NCI-H526 (cell line): ENCODE measurements around the gene MYF6.

ENCODE experiments used
- DNase-seq, 2 experiments: peaks; one replicate each; lab custom pipeline; 2025; lab: John Stamatoyannopoulos, UW

MYF6 gene

DNA sequence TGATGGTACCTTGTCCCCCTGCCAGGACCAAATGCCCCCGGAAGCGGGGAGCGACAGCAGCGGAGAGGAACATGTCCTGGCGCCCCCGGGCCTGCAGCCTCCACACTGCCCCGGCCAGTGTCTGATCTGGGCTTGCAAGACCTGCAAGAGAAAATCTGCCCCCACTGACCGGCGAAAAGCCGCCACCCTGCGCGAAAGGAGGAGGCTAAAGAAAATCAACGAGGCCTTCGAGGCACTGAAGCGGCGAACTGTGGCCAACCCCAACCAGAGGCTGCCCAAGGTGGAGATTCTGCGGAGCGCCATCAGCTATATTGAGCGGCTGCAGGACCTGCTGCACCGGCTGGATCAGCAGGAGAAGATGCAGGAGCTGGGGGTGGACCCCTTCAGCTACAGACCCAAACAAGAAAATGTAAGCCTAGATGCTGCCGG is 410 bp downstream of the MYF6 start:
- DNase-seq = no peak

DNA sequence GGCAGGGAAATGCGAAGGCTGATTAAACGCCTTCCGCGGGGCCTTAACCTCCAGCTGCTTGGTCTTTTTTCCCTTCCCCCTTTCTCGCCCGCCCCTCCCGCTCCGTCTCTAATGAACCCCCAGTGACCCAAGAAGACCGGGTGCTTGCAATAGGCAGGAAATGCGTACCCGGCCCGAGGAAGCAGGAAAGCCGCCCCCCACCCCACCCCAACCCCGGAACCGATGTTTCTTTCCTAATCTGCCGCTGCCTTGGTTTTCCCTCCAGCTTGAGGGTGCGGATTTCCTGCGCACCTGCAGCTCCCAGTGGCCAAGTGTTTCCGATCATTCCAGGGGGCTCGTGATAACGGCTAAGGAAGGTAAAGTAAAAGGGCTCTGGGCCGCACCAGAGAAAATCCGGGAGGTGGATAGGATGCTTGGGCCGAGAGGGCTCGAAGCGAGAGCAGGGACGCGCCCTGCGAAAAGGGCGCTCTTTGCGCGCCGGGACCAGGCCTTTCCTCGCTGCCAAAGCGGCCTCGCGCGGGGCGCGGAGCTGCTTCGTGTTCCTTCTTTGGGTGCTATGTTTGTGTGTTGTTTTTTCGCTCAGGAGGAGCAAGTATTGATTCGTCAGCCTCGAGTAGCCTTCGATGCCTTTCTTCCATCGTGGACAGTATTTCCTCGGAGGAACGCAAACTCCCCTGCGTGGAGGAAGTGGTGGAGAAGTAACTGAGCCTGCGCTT is 983 bp downstream of the MYF6 start:
- no peak for DNase-seq

DNA sequence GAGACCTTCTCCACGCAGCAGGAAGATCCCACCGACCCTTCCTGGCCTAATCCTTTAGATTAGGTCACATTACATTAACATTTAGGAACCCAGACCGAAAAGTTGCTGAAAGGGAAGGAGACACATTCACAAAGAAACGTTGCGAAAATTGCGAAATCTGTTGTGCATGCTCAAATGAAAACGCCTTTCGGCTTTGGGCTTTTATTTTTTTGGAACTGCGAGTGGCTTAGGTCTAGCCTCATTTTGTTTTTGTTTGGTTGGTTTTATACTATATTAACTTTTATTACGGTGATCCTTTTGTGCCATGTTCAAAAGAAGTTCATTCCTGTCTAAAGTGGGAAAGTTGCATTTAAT is 1.5 kb downstream of the MYF6 start:
- DNase-seq = no peak

DNA sequence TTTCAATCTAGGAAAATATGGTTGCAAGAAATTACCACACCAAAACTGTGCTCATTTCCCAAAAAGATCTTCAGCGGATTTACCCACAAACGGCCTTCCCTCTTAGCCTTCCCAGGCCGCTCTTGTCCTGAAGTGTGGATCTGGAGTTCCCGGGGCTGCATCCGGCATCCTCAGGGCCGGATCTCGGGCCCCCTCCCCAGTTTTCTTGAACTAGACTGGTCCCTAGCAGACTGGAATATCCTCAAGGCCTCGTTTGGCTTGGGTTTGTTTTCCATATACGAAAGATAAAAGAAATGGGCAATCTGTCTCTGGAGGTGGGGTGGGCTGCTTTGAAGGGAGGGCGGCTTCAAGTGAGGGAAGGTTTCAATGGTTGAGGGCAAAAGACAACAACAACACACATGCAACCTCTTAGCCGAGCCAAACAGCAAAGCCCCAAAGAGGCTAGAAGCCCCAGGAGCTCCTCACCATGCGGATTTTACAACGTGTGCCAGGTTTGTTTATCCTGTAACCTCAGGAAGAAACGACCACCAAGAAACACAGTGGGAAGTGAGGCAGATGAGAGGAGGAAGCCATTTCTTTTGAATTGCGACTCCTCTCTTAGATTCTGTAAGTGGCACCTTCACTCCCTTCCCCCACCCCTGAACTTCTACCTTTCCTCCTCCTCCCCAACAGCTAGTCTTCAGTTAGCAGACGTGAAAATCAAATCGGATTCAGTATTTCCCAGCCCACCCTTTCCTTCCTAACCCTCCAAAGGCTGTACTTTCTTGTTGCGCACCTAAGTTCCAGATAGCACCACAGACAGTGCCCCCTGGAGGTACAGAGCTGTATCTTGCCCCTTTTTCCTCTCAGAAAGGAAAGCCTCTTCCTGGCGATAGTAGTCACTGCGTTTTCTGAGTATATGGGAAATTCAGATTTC is 2.6 kb downstream of the MYF6 start:
- DNase-seq = peak in 1 of 2 experiments; percentile 4

DNA sequence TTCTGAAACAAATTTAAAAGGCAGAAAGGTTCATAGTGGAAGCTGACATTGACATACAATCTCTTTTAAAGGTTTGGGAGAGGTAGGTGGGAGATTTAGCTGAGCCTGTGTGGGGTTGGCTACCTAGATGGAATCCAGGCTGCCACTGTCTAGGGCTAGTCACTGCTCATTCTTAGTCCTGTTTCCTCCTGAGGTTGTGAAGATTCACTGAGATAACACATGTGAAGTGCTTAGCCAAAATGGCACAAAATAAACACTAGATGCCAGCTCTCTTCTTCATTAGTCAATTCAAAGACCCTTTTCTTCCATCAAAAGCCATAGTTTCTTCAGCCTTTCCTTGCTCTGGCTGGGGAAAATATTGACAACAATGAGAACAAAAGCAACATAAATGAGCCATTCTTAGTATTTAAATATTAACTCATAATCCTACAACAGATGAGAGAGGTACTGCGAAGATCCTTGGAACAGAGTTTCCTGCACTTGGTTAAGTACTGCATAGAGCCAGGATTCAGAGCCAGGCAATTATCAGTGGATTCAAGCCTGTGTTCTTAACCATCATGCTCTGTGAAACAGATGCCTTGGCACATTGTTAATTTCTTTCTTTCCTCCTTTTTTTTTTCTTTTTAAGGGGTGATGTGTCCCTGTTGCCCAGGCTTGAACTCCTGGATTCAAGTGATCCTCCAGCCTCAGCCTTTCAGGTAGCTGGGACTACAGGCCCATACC is 3.5 kb downstream of the MYF6 start:
- no peak for DNase-seq

DNA sequence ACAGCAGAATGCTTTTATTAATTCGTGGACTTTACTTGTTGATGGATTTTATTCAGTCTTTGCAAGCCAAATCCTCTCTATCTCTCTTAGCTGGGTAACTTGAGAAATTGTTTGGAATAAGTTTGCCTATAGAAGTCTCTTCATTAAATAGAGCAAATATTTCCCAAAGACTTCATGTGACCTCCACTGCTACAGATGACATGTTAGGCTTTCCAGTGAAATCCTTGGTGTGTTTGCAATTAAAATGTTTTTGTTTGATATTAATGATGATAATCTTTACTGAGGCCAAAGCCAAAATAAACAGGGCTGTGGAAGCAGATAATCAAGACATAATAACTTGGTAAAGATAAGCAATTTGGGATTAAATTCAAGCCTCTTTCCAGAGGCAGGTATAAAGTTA is 4.4 kb downstream of the MYF6 start:
- no peak for DNase-seq

DNA sequence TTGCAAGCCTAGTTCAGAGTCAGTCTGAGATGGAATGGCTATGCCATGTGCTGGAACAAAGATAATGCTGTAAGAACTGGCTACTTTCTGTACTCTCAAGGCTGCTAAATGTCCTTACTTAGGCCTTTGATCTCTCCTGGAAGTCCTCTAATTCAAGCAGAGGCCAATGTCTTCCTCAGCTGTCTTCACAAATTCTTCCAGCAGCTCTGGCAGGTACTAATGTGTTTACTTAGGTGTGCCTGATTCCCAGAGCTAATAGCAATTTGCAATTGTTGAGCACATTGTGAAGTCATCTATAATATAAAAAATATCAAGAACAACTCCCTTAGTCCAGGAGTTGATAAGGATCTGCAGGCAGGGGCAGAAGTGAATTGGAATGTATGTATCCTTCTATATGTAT is 5.4 kb downstream of the MYF6 start:
- no peak for DNase-seq

DNA sequence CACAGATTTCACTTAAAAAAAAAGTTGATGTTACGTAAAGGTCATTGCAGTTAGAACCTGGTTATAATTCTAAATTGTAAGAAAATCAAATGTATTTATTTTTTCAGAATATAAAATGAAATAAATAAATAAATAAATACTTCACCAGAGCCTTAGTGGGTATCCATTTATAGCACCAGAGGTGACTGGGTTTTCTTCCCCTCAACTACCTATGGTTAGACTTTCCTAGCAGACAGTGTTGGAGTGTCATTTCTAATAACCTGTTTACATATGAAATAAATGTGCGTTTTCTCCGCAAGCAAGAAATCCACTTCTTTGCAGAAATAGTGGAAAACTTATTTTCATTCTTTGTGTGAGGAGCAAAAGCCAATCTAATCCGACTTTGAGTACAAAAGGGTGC is 6.0 kb downstream of the MYF6 start:
- no peak for DNase-seq

DNA sequence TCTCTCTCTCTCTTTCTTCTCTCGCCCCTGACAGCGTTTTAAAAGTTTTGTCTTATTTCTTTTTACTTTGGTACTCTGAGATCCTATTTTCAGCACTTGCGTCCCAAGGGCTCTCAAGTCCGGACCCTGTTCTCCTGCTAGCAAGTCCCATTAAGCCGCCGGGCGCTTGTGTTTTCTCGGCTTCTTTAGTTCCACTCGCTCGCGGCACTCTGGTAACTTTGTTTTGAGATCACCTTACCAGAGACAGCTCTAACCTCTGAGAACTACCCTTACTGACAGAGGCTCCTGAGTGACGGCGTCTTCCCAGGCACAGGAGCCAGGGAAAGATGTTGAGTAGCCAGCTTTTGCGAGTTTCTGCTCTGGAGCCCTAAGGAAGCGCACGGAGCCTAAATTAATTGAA is 6.6 kb downstream of the MYF6 start:
- no peak for DNase-seq

DNA sequence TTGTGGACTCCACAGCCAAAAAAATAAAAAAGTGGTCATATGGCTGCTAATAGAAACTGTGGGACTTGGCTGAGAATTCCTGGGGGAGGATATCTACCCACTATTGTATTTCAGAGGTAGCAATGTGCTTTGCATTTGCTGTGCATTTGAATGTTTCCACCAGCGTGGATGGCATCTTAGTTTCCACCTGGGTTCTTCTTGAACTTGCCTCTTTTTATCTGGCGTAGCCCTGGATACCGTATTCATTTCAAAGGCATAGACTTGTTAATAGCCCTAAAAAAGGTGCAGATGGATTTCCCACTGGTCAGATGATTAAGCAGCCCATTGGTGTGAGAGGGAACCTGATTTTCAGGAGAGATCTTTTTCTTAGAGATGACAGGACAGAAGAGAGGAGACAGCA is 7.4 kb downstream of the MYF6 start:
- no peak for DNase-seq

DNA sequence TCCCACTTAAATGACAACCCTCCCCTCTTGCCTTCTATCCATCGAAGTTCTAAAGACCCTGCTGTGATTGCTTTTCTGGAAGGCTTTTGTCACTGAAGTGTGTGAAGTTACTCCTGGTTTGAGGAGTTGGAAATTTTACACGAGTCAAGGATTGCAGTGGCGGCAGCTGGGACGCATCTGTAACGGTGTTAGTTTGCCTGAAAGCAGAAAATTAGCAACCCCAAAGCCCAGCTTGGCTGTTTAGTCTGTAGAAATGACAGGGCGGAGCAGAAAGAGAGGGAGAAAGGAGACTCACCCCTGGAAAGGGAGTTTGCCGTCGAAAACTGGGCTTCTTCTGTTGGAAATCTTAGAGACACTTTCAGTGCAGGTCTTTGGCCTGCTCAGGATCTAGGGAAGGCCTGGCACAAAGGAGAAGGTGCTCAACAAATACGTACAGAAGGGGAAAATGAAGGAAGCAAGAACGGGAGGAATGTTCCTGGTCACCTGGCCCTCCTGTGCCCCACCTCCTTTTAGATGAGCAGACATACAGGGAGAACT is 8.3 kb downstream of the MYF6 start:
- no peak for DNase-seq

DNA sequence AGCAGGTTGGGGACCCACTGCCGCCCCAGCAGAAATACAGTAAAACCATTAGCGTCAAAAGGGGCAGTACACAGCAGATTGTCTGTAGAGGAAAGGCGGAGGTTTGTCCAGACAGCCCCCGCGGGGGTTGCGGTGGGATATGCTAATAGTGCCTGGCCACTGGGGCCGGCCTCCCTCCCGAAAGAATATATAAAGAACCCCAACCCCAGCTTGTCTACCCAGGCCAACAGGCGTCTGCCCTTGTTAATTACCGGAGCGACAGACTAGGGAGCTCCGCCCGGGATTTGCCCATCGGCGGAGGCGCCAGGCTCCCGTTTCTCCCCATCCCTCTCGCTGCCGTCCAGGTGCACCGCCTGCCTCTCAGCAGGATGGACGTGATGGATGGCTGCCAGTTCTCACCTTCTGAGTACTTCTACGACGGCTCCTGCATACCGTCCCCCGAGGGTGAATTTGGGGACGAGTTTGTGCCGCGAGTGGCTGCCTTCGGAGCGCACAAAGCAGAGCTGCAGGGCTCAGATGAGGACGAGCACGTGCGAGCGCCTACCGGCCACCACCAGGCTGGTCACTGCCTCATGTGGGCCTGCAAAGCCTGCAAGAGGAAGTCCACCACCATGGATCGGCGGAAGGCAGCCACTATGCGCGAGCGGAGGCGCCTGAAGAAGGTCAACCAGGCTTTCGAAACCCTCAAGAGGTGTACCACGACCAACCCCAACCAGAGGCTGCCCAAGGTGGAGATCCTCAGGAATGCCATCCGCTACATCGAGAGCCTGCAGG is 9.4 kb downstream of the MYF6 start, which contains the start of gene MYF5:
Gene MYF5 (plus strand): TSS at position 217 of the 774 bp plus-strand sequence. CDS start 152 bp downstream, at position 369.
- DNase-seq = no peak

DNA sequence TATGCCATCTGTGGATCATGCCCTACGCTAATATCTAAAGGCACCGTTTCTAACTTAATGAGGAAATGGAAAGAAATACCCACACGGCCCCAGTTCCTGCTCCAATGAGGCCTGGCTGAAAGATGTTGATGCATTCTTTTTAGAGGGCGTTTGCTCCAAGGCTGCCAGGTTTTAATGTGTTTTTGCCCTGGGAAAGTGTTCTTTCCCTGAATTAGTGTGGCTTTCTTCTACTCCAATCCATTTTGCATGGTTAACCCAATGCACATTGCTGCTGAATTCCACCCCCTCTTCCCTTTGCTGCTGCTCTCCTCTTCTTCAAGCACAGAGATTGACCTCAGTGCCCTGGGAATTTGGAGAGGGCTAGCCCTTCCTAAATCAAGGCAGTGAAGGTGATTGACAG is 10.4 kb downstream of the MYF6 start:
- DNase-seq = no peak

DNA sequence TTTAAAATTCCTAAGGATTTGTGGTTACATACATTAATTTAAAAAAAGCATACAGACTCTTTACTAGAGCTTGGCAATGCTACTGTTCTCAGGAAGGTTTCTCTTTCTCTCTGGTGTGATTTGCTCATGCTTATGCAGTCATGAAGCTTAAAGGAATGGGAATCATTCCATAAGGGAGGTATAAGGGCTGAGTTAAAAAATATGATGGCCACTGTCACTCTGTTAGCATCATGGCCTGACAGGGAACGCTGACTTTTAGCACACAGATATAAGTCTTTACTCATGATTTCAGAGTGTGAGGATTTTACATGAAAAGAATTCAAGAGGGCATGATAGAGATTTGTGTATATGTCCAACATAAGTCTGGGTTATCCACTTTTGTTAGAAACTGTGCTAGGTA is 13.1 kb downstream of the MYF6 start:
- DNase-seq = no peak

DNA sequence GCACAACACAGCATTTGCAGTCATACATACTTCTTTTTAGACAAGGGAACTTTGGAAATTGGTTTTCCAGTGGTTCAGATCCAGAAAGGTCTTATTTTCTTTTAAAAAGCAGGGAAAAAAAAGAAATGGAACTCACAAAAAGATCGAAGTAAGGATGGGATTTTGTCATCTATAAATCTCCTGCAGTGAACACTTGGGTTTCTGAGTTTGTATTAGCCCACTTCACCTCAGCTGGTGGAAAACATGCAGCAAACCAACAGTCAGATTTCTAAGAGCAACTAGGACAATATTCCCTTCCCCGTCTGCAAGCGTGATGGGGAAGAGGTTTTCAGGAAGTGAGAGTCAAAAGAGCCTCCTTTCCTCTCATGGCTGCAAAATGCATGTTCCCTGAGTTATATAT is 13.9 kb downstream of the MYF6 start:
- no peak for DNase-seq

DNA sequence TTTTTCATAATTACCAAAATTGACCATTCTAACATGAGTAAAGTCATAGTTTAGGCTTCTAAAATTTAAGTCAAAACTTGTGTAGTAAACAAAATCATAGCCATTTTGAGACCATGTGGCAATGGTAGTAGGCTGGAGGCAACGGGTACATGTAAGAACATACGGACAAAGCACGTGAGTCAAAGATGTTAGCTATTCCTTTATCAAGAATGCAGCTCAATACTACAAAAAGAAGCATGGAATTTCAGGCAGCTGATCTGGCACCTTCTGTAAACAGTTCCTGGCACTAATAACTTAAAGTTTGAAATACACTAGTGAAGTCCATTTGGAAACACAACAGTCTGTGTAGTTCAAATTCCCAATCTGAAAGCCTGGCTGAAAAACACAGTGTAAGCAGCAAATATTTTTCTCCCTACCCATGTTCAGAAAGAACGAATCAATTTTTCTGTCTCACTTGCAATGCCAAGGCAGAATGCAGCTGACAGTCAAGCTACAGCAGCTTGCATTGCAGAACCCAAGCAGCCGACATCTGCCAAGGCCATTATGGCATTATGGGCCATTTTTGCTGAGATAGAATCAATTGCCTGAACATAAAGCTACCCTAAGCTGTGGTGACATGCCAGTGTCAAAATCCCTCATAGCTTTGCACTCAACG is 38.5 kb downstream of the MYF6 start:
- no peak for DNase-seq

DNA sequence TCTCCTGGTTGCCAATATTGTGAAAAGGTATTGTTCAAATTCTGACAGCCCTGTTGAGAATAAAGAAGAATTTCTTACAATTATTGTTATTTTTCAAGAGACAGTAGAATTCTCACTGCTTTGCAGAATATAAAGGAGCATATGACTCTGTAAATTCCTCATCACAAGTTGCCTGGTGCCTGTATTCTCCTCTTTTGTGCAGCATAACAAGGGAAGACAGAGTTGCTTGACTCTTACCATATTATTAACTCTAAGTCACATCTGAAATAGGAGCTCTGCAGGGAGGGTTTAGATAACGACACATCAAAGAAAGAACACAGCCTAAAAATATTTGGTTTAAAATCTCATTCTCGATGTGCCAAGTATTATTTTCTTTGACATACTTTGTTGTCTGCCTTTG is 40.4 kb downstream of the MYF6 start:
- no peak for DNase-seq

DNA sequence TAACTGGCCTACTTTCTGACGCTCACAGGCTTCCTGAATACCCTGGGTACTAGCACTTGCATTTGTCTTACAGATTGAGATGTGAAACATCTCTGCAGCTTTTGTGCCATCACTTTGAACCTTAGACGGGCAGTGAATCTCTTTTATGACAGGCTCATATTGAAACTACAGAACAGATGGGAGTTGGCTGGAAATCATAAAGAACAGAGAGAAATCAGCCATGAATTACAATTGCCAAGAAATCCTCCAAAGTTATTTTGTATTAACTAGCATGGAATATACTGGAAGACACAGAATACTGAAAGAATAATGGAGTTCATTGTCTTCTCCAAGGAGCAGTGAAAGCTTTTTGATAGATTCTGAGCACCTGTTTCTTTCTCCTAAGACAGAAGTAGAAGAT is 42.0 kb downstream of the MYF6 start:
- DNase-seq = no peak

DNA sequence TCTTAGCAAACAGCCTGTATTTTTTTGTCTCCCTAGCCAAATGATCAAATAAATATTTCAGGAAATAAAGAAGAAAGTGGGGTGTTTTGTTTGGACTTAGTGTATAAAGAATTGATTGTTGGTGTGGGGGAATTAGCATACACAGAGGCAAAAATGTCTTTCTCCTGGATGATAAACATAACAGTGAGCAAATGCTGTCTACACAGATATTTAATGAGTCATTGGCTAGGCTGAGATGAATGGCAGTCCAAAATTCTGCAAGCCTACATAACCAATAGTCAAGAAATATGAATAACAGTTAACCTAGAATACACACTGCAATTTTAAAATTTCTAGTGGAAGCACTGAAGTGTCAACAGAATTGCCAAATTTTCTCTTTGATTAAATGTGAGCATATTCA is 45.0 kb downstream of the MYF6 start:
- no peak for DNase-seq

DNA sequence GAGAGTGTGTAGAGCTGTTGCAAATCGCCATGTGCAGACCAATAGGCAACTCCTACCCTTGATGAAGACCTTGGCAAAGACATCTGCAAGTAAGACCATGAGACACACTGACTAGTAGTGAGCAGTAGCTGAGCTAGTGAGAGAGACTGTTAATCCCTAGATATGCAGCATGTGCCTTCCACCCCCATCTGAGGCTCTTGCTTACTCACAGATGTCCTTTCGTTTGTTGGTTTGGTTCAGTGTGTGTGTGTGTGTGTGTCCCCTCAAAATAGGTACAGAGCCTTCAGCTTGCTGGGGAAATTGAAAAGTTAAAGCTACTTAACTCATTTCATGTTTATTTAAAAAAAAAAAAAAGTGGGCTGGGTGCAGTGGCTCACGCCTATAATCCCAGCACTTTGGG is 46.8 kb downstream of the MYF6 start:
- no peak for DNase-seq

DNA sequence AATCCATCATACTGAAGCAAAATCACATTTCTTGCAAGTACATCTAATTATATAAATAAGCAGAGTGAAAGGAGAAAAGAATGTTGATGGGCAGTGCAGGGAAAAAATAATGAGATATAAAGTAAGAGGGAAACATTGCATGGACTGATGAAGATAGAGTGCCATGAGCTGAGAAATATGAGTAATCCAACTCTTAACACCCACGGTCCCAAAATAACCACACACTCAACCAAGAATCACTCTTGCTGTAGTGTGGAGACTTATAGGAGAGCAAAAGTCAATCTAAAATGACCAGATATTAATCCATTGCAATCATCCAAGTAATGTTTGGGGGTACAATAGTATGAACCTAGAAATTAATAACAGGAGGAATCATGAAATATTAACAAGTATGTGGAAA is 49.4 kb downstream of the MYF6 start:
- DNase-seq = no peak
